GM21423 (cell line): ENCODE measurements around the gene DEPDC5.

Experiments used
- ATAC-seq: cut with Tn5 transposase; IDR thresholded peaks from one replicate; pipeline ENCODE4 v1.9.1; 2021; ENCODE audit warnings: mild to moderate bottlenecking, moderate library complexity; ENCODE audit not compliant: unreplicated experiment

The DEPDC5 gene

DNA sequence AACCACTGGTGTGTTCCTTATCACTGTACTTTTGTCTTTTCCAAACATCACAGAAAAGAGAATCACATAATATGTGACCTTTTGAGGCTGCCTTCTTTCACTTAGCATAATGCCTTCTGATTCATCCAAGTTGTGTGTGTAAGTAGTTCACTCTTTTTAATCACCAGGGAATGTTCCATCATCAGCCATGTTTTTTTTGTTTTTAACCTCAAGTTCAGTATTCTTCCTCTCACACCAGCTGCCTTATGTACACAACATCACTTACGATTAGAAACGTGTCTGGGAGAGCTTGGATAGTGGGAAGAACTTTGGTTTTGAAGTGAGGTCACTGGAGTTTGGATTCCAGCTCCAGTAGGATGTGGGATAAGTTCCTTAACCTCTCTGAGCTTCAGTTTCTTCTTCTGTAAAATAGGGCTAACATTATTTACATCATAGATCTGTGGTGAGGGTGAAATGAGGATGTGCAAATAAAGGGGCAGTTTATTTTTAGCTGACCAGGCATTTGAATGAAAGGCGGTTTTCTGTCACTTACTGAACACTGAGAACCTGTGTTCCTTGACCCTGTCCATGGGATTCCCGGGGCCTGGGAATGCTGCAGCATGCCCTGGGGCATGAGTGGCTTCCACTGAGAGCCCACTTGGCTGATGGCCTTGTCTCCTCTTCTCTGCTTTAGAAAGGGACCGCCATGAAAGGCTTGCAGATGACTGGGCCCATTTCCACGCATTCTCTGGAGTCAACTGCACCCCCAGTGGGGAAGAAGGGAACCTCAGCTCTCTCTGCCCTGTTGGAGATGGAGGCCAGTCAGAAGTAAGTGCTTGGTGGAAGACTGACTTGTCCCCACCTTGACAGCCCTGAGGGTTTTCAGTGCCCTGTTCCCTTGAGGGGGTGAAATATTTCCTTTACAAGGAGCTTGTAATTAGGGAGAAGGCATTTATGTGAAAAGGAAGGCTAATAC lies 92.6 kb downstream of the DEPDC5 start:
- no peak for ATAC-seq

DNA sequence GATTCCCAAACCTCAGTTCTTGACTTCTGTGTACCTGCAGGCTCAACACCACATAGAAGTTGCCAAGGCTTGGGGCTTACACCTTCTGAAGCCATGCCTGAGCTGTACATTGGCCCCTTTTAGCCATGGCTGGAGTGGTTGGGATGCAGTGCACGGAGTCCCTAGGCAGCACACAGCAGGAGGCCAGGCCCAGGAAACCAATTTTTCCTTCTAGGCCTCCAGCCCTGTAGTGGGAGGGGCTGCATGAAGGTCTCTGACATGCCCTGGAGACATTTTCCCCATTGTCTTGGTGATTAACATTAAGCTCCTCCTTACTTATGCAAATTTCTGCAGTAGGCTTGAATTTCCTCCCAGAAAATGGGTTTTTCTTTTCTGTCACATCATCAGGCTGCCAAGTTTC lies 94.6 kb downstream of the DEPDC5 start:
- no peak for ATAC-seq

DNA sequence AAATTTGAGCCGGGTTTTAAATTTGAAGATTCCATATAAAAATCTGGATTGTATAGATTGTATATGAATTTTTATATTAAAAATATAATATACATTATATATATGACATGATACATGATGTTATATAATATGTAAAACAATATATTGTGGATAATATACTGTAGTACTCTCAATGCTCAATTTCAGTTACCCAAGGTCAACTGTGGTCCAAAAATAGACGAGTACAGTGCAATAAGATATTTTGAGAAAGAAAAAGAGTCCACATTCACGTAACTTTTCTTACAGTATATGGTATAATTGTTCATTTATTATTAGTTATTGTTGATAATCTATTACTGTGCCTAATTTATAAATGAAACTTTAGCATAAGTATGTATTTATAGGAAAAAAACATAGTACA lies 96.3 kb downstream of the DEPDC5 start:
- ATAC-seq: no peak

DNA sequence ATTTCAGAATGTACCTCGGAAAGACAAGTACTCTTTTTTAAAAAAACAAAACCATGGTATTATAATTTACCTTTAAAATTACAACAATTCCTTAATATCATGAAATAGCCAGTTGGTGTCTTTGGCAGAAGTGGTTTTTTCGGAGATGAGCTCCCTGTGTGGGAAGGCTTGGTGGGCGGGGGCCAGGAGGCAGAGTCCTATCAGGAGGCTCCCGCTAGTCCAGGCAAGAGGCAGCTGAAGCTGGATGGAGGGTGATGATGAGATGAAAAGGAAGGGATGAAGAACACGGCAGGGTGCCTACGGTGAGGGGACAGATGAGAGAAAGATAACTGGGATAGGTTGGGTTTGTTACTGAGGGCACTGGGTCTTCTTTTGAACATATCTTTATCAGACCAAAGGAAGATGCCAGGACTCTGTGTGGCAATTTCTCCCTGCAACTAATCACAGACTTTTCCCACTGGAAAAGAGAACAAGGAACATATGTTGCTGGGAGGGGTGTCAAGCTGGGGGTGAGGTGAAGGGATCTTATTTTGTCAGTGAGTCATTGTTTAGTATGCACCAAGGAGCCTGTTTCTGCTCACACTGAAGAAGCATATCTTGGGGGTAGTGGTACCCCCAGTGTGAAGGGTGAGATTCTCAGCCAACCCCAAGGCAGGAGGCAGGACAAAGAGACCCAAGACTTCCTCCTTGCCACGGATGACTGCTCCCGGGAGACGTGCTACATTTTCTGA lies 99.0 kb downstream of the DEPDC5 start:
- no peak for ATAC-seq

DNA sequence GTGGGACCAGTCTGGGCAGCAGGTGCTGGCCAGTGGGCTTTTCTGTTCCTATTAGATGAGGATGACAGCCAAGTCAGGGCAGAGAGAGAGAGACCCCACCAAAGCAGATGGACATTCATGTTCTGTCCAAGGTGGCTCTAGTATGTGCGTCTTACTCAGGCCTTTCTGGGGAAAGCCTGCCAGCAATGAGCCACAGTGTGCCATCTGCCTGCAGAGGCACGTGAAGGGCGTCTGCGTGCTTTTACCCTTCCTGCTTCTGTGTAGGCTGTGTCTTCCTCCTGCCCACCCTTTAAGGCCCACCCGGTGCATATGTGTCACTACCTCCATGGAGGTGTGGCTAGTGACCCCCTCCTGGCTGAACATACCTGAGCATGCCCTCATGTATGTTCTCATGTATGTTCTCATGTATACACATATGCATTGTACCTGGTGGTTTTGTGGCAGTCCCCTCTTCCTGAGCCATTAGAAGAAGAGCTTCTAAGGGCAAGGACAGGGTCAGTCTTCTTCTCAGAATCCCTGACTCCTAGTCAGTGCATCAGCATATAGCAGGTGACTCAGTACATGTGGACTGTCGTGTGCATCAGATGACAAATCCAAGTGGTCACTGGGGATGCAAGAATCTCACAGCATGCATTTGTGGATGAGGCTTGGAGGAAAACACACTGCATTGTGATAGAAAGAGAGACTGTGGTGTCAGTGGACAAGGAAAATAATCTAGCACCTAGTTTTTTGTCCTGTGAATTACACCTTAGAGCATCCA lies 100.1 kb downstream of the DEPDC5 start:
- no peak for ATAC-seq

DNA sequence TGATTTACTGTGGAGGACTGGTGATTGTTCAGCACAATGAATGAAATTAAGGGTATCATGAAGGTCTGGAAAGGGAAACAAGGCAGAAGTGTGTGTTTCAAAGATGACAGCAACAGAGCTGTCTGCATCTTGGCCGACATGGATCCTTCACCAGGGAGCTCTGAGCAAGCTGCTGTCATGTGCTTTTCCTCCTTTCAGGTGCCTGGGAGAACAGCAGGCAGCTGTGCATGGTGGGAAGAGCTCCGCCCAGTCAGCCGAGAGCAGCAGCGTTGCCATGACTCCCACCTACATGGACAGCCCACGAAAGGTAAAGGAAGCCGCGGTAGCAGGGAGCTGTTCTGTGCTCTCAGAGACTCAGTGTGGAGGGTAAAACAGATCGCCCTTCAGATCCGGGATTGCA lies 103.4 kb downstream of the DEPDC5 start:
- no peak for ATAC-seq

DNA sequence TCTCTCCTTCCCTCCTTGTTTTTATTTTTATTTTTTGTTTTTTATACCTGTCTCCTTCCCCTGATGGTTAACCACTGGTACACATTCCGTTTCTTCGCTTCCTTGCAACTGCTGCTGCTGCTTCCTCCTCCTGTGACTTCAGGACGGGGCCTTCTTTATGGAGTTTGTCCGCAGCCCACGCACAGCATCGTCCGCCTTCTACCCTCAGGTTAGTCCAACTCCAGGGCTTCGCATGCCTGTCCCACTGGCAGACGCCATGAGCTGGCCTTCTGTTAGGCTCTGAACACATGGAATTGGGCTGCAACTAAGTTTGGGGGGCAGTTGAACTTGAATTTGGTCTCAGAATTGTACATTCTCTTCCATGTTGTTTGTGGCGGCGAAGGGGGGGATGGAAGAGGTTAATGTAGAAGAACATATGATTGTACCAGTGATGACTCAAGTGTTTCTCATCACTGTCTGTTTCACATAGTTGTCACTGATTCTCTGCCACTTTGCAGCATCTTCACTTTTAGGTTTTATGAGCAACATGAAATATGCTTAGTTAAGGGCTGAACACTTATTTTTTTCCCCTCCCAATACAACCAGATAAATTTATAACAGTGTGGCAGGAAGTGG lies 107.5 kb downstream of the DEPDC5 start:
- ATAC-seq: no peak

DNA sequence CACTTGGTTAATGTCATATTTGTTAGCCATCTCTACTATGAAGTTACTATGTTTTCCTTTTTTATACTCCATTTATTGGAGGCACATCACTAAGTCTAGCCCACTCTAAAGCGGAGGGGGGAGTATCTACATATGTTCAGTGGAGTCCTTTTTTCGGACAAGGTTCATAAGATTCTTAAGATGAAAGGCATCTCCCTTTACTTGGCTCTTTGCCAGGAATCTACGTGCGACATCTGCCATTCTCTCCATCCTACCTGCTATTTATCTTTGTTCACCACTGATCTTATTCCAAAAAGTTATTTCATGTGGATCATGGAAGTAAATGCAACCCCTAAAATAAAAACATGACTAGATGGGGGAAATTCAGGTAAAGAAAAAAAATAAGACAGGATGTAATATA lies 113.1 kb downstream of the DEPDC5 start:
- ATAC-seq: no peak

DNA sequence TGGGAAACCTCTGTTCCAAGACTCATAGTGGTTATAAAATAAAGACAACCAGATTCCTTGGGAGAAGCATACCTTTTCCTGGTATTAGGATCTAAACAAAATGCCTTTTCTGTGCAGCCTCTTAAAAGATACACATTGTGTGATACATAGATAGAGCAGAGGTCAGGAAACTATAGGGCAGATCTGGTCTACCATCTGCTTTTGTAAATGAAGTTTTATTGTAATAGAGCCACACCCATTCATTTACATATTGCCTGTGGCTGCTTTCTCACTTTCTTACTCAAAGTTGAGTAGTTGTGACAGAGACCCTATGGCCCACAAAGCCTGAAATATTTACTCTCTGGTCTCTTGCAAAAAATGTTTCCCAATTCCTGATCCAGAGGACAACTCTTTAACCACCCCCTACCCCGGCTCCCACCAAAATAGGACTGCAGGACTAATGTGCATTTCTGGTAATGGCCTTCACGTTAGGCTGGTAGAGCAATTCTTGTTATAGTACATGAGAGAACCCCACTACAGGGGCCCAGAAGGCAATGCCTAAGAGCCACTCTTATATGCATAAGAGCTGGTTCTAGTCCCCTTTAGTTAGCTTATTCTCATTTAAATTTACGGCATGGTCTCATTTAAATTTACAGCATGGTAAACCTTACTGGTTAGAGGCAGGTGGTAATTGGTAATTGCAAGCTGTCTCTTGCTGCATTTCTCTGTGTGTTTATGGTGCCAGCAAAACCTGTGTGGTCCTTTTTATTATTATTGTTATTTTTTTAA lies 113.8 kb downstream of the DEPDC5 start:
- no peak for ATAC-seq

DNA sequence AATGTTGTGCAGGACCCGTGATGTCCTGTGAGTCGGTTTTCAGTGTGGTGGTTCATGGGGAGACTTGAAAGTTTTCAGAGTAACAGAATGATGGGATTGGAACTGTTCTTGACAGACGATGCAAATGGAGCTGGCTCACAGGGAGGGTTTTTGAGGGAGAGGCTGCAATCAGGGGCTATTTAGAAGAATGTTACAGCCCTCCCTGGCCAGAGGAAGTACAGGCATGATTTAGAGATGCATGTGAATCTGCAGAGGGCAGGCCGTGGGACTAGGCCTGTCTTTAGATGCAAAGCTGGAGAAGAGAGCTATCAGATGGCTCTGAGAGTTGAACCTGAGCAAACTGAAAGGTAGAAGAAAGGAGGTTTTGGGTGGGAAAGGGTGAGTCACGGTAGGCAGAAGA lies 115.9 kb downstream of the DEPDC5 start:
- no peak for ATAC-seq

DNA sequence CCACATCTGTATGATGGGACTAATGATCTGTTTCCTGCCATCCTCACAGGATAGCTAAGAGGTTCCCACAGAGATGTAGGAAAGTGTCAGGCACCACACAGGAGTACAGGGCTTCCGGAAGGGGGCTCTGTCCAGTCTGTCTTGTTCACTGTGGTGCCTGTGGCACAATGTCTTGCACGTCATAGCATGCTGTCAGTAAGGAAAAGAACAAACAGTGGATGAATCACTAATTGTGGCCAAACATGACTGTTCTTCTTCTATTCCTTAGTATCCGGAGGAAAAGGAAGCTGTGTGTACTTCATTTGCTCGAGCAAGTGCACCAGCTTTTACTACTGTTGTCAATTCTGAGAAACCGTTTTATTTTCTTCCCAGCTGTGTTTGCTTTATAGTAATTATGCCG lies 117.1 kb downstream of the DEPDC5 start:
- ATAC-seq: no peak

DNA sequence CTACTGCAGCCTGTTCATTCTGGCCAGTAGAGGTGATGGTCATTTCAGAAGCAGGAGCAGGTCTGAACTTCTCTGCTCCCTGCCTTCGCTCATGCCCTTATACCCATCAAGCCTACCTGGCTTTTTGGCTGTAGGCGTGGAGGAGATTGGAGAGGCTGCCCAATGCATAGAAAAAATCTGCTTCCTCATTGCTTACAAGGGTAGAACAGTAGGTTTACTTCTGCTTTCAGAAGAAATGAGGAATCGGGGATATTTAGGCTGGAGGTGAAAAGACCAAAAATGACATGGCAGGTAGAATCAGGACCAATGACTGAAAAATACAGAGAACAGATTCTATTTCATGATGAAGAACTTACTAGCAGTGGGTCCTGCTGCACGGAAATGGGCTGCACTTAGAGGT lies 117.7 kb downstream of the DEPDC5 start:
- no peak for ATAC-seq

DNA sequence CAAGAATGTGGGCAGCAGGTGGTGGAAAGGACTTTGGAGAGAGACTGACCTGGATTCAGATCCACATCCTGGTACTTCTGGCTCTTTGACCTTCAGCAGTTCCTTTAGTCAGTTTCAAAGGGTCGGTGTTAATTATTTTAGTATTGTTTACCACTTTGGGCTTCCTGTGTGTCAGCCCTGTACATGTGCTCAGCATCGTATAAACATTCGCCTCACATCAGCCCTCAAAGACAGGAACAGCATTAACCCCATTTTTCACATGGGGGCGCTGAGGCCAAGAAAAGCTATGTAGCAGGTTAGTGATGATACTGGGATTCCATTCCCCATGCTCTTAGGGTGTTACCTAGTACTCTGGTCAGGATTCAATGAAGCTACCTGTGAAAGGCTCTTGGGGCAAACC lies 118.4 kb downstream of the DEPDC5 start:
- ATAC-seq: no peak

DNA sequence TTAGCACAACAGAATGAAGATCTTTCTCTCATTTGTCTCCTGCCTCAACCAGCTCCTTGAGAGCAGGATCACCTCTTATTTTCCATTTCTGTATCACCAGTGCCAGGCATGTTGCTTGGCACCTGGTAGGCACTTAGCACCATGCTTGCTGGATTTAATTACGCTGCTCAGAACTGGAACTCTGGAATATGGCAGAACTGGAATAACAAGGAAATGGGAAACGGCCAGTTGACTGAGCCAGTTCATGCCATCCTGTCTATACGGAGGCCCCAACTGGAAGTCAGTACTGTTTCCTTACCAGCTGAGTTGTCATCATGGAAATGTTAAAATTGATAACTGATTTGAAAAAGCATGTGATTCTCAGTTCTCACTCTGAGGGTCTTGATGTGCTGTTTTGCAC lies 121.0 kb downstream of the DEPDC5 start:
- no peak for ATAC-seq

DNA sequence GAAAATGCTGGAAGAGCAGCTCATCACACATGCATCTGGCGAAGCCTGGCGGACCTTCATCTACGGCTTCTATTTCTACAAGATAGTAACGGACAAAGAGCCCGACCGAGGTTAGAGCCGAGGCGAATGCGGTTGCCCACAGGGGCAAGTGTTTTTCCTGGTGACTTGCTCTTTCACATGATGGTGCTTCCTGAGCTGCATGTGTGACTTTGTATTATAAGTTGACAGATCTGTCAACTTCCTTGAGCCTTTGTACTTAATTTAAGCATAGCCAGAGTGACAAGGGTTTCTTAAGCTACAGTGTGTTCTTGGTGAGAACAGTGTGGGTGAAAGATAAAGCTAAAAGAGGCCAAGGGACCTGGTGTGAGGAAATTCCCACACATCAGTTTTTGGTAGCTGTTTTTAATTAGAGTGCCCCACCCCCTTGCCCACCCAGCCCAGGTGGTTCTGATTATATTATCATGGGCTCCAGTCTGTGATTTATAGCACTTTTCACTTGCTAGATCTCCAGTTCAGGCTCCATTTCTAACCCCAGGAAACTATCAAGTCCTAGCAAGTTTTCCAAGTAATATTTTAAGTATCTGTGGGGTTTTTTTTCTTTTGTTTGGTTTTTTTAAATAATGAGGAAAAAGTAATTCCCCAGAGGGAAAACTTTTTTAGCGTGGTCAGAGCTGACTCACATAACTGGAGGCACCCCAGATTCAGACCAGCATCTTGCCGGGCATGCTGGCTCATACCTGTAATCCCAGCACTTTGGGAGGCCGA lies 122.5 kb downstream of the DEPDC5 start:
- no peak for ATAC-seq

DNA sequence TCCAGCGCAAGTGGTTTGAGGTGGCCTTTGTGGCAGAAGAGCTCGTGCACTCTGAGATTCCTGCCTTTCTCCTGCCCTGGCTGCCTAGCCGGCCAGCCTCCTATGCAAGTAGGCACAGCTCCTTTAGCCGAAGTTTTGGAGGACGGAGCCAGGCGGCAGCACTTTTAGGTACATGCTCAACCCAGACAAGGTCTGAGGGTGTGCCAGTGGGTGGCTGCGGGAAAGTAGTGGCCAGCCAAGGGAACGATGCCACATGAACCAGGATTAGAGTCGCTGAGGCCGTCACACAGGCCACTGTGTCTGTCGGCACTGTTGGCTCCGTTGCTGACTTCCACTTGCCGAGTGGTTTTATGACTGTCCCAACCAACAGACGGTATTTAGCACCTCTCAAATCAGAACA lies 125.8 kb downstream of the DEPDC5 start:
- no peak for ATAC-seq

DNA sequence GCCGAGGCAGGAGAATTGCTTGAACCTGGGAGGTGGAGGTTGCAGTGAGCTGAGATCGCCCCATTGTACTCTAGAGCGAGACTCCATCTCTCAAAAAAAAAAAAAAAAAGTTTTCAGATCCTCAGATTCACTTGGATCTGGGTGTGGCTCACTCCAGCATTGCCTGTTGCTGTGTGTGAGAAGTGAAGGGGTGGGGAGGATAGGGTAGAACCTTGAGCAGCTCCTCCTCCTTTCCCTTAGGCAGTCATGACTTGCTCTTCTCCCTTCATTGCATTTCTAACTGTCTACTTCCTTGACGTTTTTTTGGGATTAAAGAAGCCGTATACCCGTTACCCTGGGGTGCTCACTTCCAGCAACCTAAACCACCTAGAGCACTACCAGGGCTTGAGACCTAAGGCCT lies 127.4 kb downstream of the DEPDC5 start:
- ATAC-seq: no peak

DNA sequence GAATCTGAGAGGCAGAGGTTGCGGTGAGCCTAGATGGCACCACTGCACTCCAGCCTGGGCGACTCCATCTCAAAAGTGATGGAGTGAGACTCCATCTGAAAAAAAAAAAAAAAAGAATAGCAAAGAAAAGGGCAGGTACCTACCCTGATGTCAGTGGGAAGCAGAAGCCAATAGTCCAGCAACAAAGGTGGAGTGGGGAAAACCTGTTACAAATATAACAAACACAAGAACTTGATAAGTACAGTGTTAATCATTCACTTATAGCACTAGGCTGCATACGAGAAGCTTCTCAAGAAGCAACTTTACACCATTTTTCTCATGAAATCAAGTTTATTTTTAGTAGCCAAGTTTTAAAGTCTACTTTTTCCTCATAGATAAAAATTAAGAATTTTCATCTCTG lies 128.0 kb downstream of the DEPDC5 start:
- ATAC-seq: no peak

DNA sequence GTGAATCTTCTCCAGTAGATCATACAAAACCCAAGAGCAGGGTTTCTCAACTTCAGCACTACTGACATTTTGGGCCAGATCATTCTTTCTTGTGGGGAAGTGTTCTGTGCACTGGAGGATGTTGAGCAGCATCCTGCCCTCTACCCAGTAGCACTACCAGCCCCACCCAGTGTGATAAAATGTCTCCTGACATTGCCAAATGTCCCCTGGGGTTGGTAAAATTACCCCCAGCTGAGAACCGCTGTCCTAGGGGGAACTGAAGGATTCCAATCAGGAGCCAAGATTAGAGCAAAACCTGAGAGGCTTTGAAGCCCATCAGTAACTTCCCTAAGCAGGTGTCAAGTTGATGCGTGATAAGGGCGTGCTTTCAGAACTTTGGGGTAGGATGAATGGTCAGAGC lies 129.2 kb downstream of the DEPDC5 start:
- ATAC-seq: no peak

DNA sequence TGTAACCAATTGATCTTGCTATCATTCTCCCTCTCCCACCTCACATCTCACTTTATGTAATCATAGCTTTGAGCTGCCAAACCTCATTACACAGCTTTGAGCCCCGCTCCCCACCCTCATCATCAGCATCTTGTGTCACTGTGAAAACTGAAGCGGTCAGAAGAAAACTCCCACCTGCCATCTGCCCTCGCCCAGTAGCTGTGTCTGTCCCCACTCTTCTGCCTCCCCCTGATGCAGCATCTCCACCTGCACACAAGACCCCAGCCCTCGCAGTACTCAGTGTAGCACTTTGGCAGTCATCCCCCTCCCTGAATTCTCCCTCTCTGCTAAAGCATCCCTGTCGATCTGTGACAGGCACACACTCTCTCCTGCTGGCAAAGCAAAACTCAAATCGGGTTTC lies 130.2 kb downstream of the DEPDC5 start:
- ATAC-seq: no peak
